ENCODE results near the gene MDGA2.

Gene MDGA2

GRCh38 chr14:47662466-47662865, 12.9 kb downstream of the MDGA2 start:
- Histone ChIP-seq H3K79me2 (ENCODE audit: insufficient read depth, low read length) (no peaks in the 10 kb centered on the region), H3K36me3 (ENCODE audit: low read length) (no peaks in the 10 kb centered on the region), H3K27me3 (ENCODE audit: low read length) (no peaks in the 10 kb centered on the region), H2AFZ (ENCODE audit: low read depth, low read length, severe bottlenecking) (no peak overlapping the region), H3K9me2 (replicated peaks; ENCODE audit: insufficient read depth, low read length) (no peaks in the 10 kb centered on the region), H3K9ac (ENCODE audit: low read length) (no peak overlapping the region), H3F3A (ENCODE audit: insufficient read depth) (no peaks in the 10 kb centered on the region), H3K4me2 (ENCODE audit: low read depth, low read length, poor library complexity, severe bottlenecking) (no peak overlapping the region), H3K27ac (ENCODE audit: low read depth, low read length) (no peak overlapping the region), H3K4me3 (ENCODE audit: insufficient read depth, low read length, poor library complexity, severe bottlenecking) (no peak overlapping the region), H3K9me3 (ENCODE audit: insufficient read depth, low read length) (no peaks in the 10 kb centered on the region), H4K20me1 (ENCODE audit: low read depth, low read length) (no peaks in the 10 kb centered on the region)
- TF ChIP-seq CTCF (IDR thresholded peaks at IDR 0.05; ENCODE audit: insufficient read depth, low read length, poor library complexity, severe bottlenecking) (no peak), EZH2phosphoT487 (conservative IDR thresholded peaks at IDR 0.05; ENCODE audit: low read length) (no peak)

- Histone ChIP-seq H3K9me3 (ENCODE audit: insufficient read depth, low read length) (no peaks in the 10 kb centered on the region), H3K27me3 (ENCODE audit: low read length) (no peaks in the 10 kb centered on the region), H3K4me2 (ENCODE audit: low read depth, low read length, poor library complexity, severe bottlenecking) (no peak overlapping the region), H3K9ac (ENCODE audit: low read length) (no peak overlapping the region), H3K9me2 (replicated peaks; ENCODE audit: insufficient read depth, low read length) (no peaks in the 10 kb centered on the region), H3F3A (ENCODE audit: insufficient read depth) (no peaks in the 10 kb centered on the region), H3K36me3 (ENCODE audit: low read length) (no peaks in the 10 kb centered on the region), H4K20me1 (ENCODE audit: low read depth, low read length) (no peaks in the 10 kb centered on the region), H3K79me2 (ENCODE audit: insufficient read depth, low read length) (no peaks in the 10 kb centered on the region), H3K27ac (ENCODE audit: low read depth, low read length) (no peak overlapping the region), H3K4me3 (ENCODE audit: insufficient read depth, low read length, poor library complexity, severe bottlenecking) (no peak overlapping the region), H2AFZ (ENCODE audit: low read depth, low read length, severe bottlenecking) (no peak overlapping the region)
- TF ChIP-seq CTCF (IDR thresholded peaks at IDR 0.05; ENCODE audit: insufficient read depth, low read length, poor library complexity, severe bottlenecking): no peak
- TF ChIP-seq EZH2phosphoT487 (conservative IDR thresholded peaks at IDR 0.05; ENCODE audit: low read length): no peak
These were observed 15.2 kb downstream of the MDGA2 start for GRCh38 chr14:47660158-47660557.

- H3F3A ChIP-seq (ENCODE audit: insufficient read depth): no peaks in the 10 kb centered on the region
- H3K27me3 ChIP-seq (ENCODE audit: low read length): no peaks in the 10 kb centered on the region
- H3K9me2 ChIP-seq (replicated peaks; ENCODE audit: insufficient read depth, low read length): no peaks in the 10 kb centered on the region
- no peaks in the 10 kb centered on the region for H3K36me3 ChIP-seq (ENCODE audit: low read length)
- no peak overlapping the region for H3K4me3 ChIP-seq (ENCODE audit: insufficient read depth, low read length, poor library complexity, severe bottlenecking)
- H2AFZ ChIP-seq (ENCODE audit: low read depth, low read length, severe bottlenecking): no peak overlapping the region
- H3K4me2 ChIP-seq (ENCODE audit: low read depth, low read length, poor library complexity, severe bottlenecking): no peak overlapping the region
- H3K27ac ChIP-seq (ENCODE audit: low read depth, low read length): no peak overlapping the region
- H3K9me3 ChIP-seq (ENCODE audit: insufficient read depth, low read length): no peaks in the 10 kb centered on the region
- H3K79me2 ChIP-seq (ENCODE audit: insufficient read depth, low read length): no peaks in the 10 kb centered on the region
- H3K9ac ChIP-seq (ENCODE audit: low read length): no peak overlapping the region
- H4K20me1 ChIP-seq (ENCODE audit: low read depth, low read length): no peaks in the 10 kb centered on the region
- TF ChIP-seq EZH2phosphoT487 (conservative IDR thresholded peaks at IDR 0.05; ENCODE audit: low read length) (no peak), CTCF (IDR thresholded peaks at IDR 0.05; ENCODE audit: insufficient read depth, low read length, poor library complexity, severe bottlenecking) (no peak)
These were observed 17.4 kb downstream of the MDGA2 start for GRCh38 chr14:47658041-47658440.

Data from SU-DHL-6 (cell line).